GM19455 (cell line): ENCODE measurements around the gene AMPD1.

Experiments
- ATAC-seq: cut with Tn5 transposase; IDR thresholded peaks from one replicate; pipeline ENCODE4 v1.9.1; 2021; ENCODE audit not compliant: unreplicated experiment

AMPD1 gene

GRCh38 chr1:114695430-114696058 lies at the start of gene AMPD1:
Gene AMPD1 (minus strand): TSS chr1:114695546. CDS start chr1:114695471, 75 bp downstream.
- ATAC-seq = no peak

- ATAC-seq = no peak
Measured at GRCh38 chr1:114741963-114742746, 46.8 kb upstream of the AMPD1 start.

- ATAC-seq = no peak
Measured at GRCh38 chr1:114740331-114740730, 45.0 kb upstream of the AMPD1 start.

GRCh38 chr1:114737314-114737849 lies 42.0 kb upstream of the AMPD1 start:
- no peak for ATAC-seq

GRCh38 chr1:114735479-114735878 lies 40.1 kb upstream of the AMPD1 start:
- no peak for ATAC-seq

GRCh38 chr1:114729782-114730181 lies 34.4 kb upstream of the AMPD1 start:
- no peak for ATAC-seq

GRCh38 chr1:114728553-114728952 lies 33.2 kb upstream of the AMPD1 start:
- ATAC-seq = no peak

GRCh38 chr1:114725230-114725629 lies 29.9 kb upstream of the AMPD1 start:
- ATAC-seq = no peak

GRCh38 chr1:114723915-114724314 lies 28.6 kb upstream of the AMPD1 start:
- ATAC-seq = no peak

- no peak for ATAC-seq
Measured at GRCh38 chr1:114723457-114723856, 28.1 kb upstream of the AMPD1 start.

GRCh38 chr1:114720492-114720891 lies 25.1 kb upstream of the AMPD1 start:
- no peak for ATAC-seq

- no peak for ATAC-seq
Measured at GRCh38 chr1:114719424-114719787, 24.1 kb upstream of the AMPD1 start.

GRCh38 chr1:114718661-114719423 lies 23.5 kb upstream of the AMPD1 start:
- no peak for ATAC-seq

- ATAC-seq = peak; percentile 93
Measured at GRCh38 chr1:114716304-114717170, 21.2 kb upstream of the AMPD1 start, which contains the start of gene NRAS. Gene NRAS (minus strand): TSS chr1:114716771. CDS start chr1:114716160, 611 bp downstream.

- ATAC-seq = no peak
Measured at GRCh38 chr1:114715952-114716303, 20.6 kb upstream of the AMPD1 start.

GRCh38 chr1:114712977-114713376 lies 17.6 kb upstream of the AMPD1 start:
- no peak for ATAC-seq

- ATAC-seq = no peak
Measured at GRCh38 chr1:114710360-114710759, 15.0 kb upstream of the AMPD1 start.

- ATAC-seq = no peak
Measured at GRCh38 chr1:114707604-114708003, 12.3 kb upstream of the AMPD1 start.

GRCh38 chr1:114703242-114703641 lies 7.9 kb upstream of the AMPD1 start:
- no peak for ATAC-seq

GRCh38 chr1:114702737-114703136 lies 7.4 kb upstream of the AMPD1 start:
- ATAC-seq = no peak

GRCh38 chr1:114701931-114702330 lies 6.6 kb upstream of the AMPD1 start:
- no peak for ATAC-seq
